Stimulated activated CD8-positive, alpha-beta memory T cell treated with anti-CD3 and anti-CD28 coated beads, Interleukin-7, amount 100 ng/mL, for 4 hours (primary cell): ENCODE measurements around the gene TMEM186.
"Not testable (repeated sequence)": the region's sequence is repeated elsewhere in the genome, so short reads cannot be mapped to it uniquely, and the experiment has no call there.

ENCODE experiments used
- DNase-seq, 2 donors: peaks; one replicate each; pipeline ENCODE4 v3.0.0-alpha.2; 2020; ENCODE audit warnings: low read depth in 2 of 2

TMEM186 gene

DNA sequence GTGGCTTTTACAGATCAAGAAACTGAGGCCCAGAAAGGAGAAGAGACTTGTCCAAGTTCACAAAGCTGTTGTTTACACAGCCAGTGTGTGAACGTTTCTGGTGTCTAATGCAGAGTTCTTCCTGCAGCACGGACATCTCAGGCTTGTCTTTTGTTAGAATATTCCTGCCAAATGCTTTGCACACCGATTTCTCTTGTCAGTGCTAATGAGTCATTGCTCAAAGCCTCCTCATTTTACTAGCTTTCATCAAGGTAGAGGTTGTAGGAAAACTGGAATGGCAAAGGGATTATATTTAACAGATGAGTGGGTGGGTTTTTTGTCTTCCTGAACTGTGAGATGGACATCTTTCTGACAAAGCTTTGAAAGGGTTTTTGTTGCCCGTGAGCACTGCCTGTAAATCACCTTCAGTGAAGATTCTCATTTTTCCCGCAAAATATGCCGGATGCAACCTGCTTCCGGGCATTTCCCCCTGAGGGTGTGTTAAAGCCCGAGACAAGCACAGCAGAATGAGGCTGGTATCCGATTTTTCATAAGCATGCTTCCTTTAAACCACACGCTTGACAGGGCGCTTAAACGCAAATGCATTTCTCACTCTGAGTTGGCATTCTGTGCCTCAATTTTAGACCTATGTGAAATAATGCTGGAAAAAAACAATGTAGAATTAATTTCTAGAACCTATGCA lies 14.9 kb upstream of the TMEM186 start:
- DNase-seq = no peak

DNA sequence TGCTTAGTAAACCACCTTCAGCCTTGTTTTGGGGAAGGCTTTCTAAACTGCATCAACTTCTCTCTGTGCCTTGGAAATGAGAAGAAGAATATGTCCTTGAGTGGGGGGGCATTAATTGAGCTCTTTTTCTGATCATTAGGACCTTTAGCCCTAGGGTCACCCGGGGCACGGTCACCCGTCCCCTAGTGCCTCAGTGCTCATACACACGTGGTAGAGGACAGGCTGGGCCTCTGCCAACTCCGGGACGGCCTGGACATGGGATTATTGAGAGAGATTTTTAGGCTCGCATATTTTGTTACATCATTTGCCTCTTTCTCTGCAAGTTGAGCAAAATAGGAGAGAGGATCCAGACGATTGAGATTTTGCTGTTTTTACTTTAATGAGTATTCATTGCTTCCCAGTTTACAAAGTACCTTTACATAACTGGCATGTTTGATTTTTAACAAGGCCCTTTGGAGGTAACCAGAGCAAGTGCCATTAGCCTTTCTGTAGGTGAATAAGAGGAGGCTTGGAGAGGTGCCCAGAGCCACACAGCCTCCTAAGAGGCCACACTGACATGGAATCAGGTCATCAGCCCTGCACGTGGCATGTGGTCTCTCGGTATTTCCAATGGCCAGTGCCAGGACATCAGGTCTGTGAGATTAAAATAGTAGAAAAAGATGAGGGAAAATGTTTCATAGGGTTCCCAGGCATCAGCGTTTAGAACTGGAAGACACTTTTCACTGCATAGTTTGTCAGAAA lies 11.3 kb upstream of the TMEM186 start:
- DNase-seq = no peak

DNA sequence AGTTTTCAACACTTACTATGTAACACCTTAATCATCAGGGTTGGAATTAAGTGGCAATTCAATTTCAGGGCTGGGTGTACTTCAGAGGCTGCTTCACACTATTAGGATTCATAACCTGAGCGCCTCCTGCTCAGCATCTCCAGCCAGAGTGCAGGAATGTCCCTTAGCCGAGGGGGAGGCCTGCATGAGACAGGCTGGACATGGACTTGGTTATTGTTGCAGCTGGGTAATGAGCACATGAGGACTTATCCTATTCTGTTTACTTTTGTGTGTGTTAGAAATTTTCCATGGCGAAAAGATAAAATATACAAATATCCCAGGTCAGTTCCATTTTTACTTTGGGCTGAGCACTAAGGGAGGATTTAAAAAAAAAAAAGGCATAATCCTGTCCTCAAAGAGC lies 10.6 kb upstream of the TMEM186 start:
- no peak for DNase-seq

DNA sequence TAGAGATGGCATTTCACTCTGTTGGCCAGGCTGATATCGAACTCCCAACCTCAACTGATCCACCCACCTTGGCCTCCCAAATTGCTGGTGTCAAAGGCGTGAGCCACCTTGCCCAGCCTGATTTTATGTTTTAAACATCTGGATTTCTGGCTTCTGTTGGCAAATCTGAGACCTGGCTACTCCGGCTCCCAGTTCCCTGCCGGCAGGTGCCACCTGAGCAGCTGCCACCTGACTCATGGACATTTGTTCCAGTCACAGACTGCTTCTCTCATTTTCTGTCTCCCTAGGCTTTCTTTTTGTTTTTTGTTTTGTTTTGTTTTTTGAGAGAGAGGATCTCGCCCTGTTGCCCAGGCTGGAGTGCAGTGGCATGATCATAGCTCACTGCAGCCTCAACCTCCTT lies 9.8 kb upstream of the TMEM186 start:
- no peak for DNase-seq

DNA sequence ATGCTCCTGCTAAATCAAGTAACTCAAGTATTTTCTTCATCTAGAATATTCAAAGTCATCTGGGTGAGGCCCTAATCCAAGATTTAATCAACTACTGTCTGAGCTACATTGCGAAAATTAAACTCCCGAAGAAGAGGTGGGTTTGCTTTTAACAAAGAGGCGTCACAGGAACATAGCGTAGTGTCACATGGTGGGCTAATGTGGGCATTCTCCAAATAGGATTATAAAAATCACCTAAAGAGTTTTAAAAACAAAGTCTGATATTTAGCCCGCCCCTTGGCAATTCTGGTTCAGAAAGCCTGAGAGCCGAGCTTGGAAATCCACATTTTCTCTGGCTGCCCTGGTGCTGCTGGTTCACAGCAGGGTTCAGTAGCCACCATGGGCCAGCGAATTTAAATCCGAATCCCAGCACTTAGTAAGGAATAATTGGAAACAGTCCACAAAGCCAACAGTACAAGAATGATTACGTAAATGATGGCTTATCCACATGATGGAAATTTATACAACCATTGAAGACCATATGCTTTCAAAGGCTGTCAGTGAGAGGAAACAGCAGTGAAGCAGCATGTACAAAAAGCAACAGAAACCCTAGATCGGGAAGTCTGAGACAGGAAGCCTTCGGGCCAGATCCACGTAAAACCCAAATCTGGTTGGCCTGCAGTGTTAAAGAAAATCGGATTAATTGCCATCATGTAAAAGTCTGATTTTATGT lies 9.0 kb upstream of the TMEM186 start:
- DNase-seq = no peak

DNA sequence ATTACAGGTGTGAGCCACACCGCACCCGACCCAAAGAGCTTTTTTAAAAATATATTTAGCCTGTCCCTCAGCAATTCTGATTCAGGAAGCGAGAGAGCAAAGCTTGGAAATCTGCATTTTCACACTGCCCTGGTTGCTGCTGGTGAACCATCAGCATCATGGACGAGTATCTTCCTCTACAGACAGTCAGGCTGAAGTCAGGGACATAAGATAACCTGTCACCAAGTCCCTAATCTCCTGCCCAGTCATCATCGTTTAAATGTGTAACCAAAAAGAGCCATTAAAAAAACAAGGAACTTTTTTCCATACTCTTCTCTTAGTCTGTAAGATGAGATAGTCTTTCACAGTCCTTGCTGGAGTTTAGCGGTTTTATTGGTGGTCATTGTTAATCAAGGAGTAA lies 6.9 kb upstream of the TMEM186 start:
- no peak for DNase-seq

DNA sequence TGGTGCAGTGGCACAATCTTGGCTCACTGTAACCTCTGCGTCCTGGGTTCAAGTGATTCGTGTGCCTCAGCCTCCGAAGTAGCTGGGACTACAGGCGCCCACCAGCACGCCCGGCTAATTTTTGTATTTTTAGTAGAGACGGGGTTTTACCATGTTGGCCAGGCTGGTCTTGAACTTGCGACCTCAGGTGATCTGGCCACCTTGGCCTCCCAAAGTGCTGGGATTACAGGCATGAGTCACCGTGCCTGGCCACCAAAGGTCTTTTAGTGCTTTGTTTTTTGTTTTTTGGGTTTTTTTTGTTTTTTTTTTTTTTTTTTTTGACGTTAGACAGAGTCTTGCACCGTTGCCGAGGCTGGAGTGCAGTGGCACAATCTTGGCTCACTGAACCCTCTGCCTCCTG lies 6.3 kb upstream of the TMEM186 start:
- DNase-seq = not testable (repeated sequence)

DNA sequence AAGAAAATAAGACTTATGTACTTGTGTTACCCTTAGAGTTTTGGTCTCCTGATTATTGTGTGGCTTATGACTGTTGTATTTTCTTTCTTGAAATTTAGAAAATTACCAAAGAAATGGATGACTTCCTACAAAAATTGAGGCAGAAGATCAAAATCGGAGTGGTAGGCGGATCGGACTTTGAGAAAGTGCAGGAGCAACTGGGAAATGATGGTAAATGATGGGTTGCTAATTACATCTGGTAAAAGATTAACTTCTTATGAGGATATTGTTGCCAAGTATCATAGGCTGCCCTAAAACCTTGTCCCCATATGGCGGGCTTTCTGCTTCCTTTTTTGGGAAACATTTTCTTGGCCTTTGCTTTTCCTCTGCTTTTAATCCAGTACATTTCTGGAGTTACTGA lies 4.3 kb upstream of the TMEM186 start:
- no peak for DNase-seq

DNA sequence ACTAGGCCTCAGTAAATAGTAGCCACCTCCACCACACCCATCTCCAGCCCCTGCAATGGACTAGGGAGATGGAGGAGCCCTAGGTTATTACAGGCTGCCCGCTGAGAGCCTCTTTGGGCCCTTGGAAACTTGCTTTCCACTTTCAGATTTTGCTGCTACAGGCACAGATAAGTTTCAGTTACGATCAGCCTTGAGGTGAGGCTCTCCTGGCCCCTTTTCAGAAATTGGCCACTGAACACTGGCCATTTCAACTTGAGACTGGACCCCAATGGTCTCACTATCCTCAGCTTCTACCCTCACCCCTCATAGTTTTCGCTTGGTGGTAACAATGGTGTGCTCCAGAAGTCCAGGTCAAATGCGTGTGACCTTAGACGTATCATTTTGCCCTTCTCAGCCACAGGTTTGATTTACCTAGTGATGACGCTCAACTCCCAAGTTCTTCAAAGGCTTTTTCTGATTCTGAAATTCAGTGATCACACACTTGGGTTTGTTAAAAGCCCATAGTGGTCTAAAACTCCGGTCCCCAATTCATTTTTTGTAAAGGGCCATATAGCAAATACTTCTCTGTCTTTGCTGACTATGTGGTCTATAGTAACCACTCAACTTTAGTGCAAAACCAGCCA lies 1.2 kb upstream of the TMEM186 start:
- DNase-seq = no peak

DNA sequence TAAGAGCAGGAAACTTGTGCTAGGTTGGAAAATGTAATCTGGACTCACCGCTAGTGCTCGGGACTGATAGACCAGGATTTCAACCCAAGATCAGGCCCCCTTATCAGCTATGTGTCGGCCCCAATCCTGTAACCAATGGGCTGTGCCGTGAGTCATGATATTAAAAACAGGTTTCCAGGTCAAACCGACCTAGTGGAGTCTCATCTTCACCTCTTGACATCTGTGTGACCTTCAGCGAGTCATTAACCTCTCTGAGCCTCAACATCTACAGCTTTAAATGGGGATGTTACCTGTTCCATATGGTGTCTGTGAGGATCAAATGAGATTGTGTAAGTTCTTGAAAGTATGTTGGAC lies 712 bp upstream of the TMEM186 start:
- DNase-seq = peak; percentile 8 to 11

DNA sequence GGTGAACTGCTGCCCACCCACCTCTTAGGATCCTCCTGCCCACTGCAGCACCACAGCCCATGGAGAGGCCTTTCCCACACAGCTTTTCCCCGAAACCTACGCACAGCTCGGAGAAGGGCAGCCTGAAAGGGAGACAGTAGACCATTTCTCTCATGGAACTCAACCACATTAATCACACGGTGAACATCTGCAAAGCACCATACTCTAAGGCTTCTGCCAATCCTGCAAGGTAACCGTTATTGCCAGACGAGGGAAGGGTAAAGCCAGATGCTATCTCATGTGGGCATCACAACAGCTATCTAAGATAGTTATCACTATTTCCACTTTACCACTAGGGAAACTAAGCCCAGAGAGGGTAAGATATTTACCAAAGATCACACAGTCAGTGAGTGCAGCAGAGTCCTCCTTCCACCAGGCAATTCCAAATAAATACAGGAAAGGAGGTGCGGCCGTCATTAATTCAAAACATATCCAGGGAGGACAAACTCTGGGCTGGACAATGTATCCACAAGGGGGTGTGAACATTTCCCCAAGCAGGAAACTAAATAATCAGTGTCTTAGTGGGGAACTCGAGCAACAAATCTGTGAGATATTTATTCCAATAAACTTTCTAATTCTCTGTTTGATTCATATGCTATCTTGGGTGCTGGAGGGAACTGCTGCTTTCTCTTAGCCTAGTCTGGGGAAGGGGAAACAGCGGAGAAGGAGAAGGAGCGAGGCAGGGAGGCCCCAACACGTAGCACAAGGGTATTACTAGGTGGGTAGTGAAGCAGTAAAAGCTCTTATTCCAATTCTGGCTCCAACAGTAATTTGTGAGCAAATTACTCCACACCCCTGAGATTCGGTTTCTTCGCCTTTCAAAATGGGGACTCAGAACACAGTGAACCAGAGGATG lies 723 bp downstream of the TMEM186 start:
- no peak for DNase-seq

DNA sequence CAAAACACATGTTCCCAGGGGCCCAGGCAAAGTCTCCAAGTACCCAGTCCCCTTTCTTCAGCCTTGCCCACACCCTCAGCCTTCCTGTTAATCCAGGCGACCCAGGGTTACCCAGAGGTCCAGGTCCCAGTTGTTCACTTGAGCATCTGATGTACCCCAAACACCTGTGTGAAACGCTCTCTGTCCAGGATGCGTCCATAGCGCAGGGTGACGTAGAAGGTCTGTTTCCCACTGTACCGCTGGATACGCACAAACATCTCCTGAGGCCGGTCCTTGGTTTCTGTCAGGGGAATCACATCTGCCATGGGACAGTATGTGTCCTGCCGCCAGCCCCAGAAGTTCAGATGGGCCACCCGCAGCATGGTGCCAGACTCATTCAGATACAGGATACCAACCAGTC lies 1.6 kb downstream of the TMEM186 start:
- DNase-seq = no peak

DNA sequence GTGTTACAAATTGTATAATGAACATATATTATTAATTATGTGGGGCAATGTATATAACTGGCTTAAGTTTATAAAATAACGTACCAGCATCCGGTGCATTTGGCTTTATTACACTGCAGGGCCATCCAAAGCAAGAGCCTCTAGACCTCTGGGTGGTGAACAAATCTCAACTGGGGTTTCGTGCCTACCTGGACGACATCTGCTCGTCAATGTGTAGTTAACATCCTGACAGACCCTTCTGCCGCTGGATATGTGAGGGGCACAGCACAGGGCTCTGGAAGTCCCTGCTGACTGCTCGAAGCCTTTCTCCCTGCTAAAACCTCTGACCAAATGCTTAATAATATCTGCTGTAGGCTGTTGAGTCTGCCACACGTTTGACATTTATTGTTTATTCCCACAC lies 2.3 kb downstream of the TMEM186 start:
- no peak for DNase-seq

DNA sequence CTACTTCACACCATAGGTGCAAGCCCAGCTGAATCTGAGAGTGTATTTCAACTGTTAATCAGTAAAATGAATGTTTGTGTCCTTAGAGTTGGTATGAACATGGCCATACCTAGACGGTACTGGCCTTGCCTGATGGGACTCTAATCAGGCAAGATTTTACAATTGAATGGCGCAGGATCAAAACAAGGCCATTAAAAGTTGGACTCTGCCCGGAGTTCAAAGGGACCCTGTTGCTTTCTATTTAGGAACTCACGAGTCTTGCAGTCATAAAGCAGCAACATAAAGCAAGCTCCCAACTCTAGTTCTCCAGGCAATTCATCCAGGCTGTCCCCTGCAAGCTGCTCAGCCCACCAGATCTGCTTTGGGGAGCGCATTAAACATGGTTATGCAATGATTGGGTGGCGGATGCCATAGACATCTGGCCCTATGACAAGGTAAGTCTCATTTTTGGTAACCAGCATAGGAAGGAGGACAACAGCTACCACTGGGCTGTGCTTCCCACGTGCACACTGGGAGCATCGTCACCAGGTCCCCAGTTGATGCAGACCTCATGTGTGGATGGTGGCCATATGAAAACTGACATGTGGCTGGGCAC lies 8.8 kb downstream of the TMEM186 start:
- no peak for DNase-seq

DNA sequence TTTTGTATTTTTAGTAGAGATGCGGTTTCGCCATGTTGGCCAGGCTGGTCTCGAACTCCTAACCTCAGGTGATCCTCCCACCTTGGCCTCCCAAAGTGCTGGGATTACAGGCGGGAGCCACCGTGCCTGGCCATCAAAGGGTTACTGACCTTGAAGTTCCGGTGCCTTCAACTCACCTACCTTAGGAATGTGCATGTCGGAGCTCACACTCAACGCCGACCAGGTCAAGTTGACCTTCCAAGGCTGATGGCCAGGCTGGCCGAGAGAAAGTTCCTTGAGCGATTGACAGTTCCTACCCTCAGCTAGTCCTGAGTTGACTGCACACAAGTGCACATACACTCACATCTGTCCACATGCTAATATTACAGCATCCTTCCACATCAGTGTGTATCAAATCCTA lies 11.1 kb downstream of the TMEM186 start:
- not testable (repeated sequence) for DNase-seq

DNA sequence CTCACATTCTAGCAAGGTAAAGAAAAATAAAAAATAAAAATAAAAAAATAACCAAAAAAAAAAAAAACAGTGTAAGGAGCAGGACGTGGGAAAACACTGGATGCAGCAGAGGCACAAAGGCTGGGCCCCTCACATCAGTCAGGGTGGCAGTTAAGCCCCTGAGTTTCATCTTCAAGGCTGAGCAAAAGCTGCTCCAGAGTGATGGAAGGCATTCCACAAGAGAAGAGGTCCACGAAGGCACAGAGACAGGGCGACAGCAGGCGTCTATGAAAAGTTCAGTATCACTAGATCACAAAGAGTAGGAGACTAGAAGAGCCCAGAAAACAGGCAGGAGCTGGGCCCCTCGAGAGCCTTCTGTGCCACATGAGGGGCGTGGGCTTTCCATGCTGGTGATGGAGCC lies 12.0 kb downstream of the TMEM186 start:
- no peak for DNase-seq

DNA sequence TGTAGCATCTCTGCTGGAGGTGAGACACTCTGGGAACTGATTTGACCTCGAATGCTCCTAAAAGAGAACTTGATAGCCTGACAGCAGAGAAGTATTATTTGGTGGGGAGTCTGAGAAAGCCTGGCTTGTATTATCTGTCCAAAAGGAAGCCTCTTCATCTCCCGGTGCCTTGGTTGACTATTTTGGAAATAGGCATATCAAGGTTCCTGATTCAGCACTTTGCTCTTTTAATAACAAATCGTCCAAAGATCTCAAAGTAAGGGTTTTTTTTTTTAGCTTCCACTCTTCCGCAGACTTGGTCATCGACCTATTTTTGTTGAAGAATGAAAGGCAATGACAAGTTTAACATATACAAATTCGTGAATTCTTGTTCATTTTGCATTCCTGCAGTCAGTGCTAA lies 14.8 kb downstream of the TMEM186 start:
- no peak for DNase-seq

DNA sequence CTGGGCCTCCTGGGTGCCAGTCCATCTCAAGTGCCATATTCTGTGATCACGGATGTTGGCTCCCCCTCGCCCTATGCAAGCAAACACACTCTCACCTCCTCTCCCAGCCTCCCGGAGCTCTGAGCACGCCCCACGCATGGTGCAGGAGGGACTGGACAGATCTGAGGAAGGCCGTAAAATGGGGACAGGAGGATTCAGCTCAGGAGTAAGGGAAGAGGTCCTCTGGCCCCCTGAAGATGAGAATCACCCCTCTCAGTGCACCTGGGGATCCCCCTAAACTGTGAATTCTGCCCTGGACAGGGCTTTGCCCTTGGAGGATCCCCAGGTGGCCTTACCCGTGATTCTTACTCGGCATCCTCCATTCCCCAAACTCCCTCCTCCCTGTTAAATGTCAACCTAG lies 15.6 kb downstream of the TMEM186 start:
- DNase-seq = no peak

DNA sequence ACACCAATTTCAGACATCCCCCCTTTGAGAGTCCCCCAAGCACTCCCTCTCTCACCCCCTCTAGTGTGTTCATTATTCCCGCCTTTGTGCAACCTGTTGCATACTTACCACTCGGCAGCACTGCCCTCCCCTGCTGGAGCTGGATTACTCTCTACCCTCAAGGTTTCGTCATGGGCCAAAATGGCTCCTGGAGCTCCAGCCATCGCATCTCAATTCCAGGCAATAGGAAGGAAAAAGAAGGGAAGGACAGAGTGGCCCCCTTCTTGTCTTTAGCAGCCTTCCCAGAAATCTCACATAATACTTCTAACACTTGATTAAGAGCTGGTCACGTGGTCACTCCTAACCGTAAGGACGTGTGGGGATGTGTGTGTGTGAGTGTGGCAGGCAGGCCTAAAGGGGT lies 20.2 kb downstream of the TMEM186 start:
- no peak for DNase-seq

DNA sequence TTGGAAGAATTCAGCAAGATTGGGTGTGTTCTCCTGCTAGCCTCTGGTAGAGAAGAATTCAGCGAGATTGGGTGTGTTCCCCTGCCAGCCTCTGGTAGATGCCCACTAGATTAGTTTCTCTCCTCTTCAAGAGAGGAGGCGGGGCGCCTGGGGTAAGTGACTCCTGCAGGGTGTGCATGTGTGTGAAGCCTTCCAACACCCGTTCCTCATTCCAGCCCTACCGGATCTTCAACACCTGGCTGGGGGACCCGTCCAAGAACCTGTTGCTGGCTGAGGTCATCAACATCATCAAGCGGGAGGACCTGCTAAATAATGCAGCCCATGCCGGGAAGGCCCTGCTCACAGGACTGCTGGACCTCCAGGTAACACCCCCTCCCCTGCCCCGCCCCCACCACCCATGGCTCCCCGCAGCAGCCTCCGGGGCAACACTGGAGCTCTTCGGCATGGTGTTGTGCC lies 21.3 kb downstream of the TMEM186 start:
- no peak for DNase-seq

DNA sequence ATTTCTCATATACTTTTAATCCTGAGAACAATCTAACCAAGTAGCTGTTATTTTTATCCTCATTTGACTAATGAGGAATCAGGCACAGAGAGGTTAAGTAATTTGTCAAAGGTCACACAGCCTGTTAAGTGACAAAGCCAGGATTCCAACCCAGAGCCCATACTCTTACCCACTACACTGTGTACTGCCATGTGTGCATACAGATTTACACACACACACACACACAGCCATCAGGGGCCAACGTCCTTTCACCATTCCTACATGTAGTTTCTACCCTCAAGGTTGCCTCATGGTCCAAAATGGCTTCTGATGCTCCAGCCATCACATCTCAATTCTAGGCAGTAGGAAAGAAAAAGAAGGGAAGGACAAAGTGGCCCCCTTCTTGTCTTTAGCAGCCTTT lies 22.1 kb downstream of the TMEM186 start:
- DNase-seq = no peak
